ENCODE measurements around the gene PITPNM3. TPM values are rescaled to one million over a fixed set of nuclear protein-coding genes. Genes with fewer than 3 reads are reported as not detected.

The PITPNM3 gene
- total RNA-seq, 2 experiments from 2014 or later: 0.69 to 0.72 TPM

- CTCF ChIA-PET: no interaction called here
- no peak overlapping the region for H3K27ac Mint-ChIP-seq
- intact Hi-C loops (cut with DNase I, micrococcal nuclease): no loop called here
Observed at GRCh38 chr17:6558932-6559752, 2.8 kb upstream of the PITPNM3 start.

DNA sequence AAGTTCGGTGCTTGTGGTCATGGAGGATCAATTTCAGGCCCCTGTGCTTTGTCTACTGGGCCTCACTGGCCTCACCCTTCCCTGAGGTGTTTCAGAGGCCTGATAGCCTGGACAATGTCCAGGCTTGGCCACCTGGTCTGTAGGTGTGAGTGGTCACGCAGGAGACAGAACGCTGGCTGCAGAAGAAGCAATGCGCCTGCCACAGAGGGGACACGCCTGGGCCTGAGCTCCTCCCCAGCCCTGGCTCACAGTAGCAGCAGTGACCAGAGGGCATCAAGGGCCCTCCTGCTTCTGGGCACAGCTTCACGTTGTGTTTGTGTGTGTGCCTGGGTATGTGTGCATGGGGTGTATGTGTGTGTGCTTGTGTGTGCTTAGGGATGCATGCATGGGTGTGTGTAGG, 1.9 kb upstream of the PITPNM3 start:
- ATAC-seq (no peak), DNase-seq (no peak)
- Mint-ChIP-seq H3K36me3 (ENCODE audit: low read depth) (no peaks in the 10 kb centered on the region), H3K4me1 (peaks cover 6% of the 10 kb centered on the region), H3K27me3 (peaks cover 44% of the 10 kb centered on the region), H3K27ac (no peak overlapping the region), H3K4me3 (no peak overlapping the region), H3K9me3 (ENCODE audit: low read depth) (no peaks in the 10 kb centered on the region)
- ChIA-PET POLR2A (no interaction called here), CTCF (no interaction called here)
- intact Hi-C loops (cut with DNase I, micrococcal nuclease): no loop called here

More at GRCh38 chr17:6558932-6559752, 2.8 kb upstream of the PITPNM3 start:
- ATAC-seq: no peak
- H3K4me1 Mint-ChIP-seq: peaks cover 6% of the 10 kb centered on the region
- H3K36me3 Mint-ChIP-seq (ENCODE audit: low read depth): no peaks in the 10 kb centered on the region
- H3K27me3 Mint-ChIP-seq: peaks cover 44% of the 10 kb centered on the region
- no peak overlapping the region for H3K4me3 Mint-ChIP-seq
- DNase-seq: no peak
- POLR2A ChIA-PET: no interaction called here
- H3K9me3 Mint-ChIP-seq (ENCODE audit: low read depth): no peaks in the 10 kb centered on the region

- DNase-seq (no peak), ATAC-seq (no peak)
- Mint-ChIP-seq H3K27me3 (peaks cover 40% of the 10 kb centered on the region), H3K27ac (no peak overlapping the region), H3K36me3 (ENCODE audit: low read depth) (no peaks in the 10 kb centered on the region), H3K4me3 (no peak overlapping the region), H3K4me1 (peaks cover 6% of the 10 kb centered on the region), H3K9me3 (ENCODE audit: low read depth) (no peaks in the 10 kb centered on the region)
- ChIA-PET POLR2A (no interaction called here), CTCF (no interaction called here)
- intact Hi-C loops (cut with DNase I, micrococcal nuclease): no loop called here
Observed at GRCh38 chr17:6557040-6557438, 684 bp upstream of the PITPNM3 start.

- peak; percentile 75 for ATAC-seq
Observed at GRCh38 chr17:6555331-6556120, 829 bp downstream of the PITPNM3 start.

DNA sequence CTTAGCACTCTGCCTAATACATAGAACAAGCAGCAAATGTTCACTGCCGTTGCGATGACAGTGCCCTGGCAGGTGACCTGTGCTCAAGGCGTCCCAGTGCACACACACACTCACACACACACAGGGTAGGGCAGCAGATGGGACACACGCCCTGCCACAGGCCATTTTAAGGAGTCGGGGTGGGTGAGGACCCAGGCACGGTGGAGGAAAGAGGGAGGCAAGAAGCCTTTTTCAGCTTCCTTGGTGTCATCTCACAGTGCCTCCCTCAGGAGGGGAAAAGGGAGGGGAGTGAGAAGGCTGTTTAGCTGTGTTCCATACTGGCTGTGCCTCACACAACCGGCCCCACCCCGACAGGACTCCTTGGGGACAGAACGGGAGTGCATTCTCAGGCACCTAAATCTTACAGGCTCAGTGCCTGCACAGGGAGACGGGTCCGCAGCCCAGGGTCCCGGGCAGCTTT, 1.5 kb downstream of the PITPNM3 start:
- Mint-ChIP-seq H3K27ac (no peak overlapping the region), H3K36me3 (ENCODE audit: low read depth) (no peaks in the 10 kb centered on the region), H3K4me1 (peaks cover 6% of the 10 kb centered on the region), H3K27me3 (peaks cover 33% of the 10 kb centered on the region), H3K4me3 (no peak overlapping the region), H3K9me3 (ENCODE audit: low read depth) (no peaks in the 10 kb centered on the region)
- ChIA-PET POLR2A (no interaction called here), CTCF (no interaction called here)
- intact Hi-C loops (cut with DNase I, micrococcal nuclease): no loop called here
- DNase-seq (no peak), ATAC-seq (no peak)

More at GRCh38 chr17:6555331-6556120, 829 bp downstream of the PITPNM3 start:
- Mint-ChIP-seq H3K4me1 (peaks cover 6% of the 10 kb centered on the region), H3K9me3 (ENCODE audit: low read depth) (no peaks in the 10 kb centered on the region), H3K27me3 (peaks cover 39% of the 10 kb centered on the region), H3K27ac (no peak overlapping the region), H3K36me3 (ENCODE audit: low read depth) (no peaks in the 10 kb centered on the region), H3K4me3 (peak overlapping the region; percentile 40)
- CTCF ChIA-PET: interaction anchor here (0.6 kb wide), 1 partner anchor 679 kb away, joined by 3 read pairs; the partner anchor contains the start of gene DVL2
- intact Hi-C loops (cut with DNase I, micrococcal nuclease): no loop called here
- peak; percentile 31 for DNase-seq
- POLR2A ChIA-PET: no interaction called here

DNA sequence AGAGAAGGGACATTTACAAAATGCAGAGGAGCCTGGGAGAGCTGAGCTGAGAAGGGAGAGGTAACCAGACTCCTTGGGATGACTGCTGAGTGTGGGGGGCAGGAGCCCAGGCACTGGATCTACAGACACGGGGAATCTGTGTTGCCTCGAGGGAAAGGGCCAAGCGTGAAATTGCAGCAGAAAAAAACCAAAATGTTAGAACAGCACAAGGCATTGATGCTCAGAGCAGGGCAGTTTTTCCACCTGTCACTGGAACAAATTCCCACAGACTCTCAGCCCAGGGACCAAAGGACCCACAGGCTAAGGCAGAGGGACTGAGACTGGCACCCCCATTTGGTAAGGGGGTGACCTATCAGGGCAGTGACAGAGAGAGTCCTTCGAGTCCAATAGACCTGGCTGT, 2.0 kb downstream of the PITPNM3 start:
- no peaks in the 10 kb centered on the region for H3K36me3 Mint-ChIP-seq (ENCODE audit: low read depth)
- H3K9me3 Mint-ChIP-seq (ENCODE audit: low read depth): no peaks in the 10 kb centered on the region
- peaks cover 6% of the 10 kb centered on the region for H3K4me1 Mint-ChIP-seq
- intact Hi-C loops (cut with DNase I, micrococcal nuclease): no loop called here
- H3K4me3 Mint-ChIP-seq: no peak overlapping the region
- DNase-seq (no peak), ATAC-seq (no peak)
- H3K27me3 Mint-ChIP-seq: peaks cover 33% of the 10 kb centered on the region
- ChIA-PET CTCF (no interaction called here), POLR2A (no interaction called here)
- no peak overlapping the region for H3K27ac Mint-ChIP-seq

DNA sequence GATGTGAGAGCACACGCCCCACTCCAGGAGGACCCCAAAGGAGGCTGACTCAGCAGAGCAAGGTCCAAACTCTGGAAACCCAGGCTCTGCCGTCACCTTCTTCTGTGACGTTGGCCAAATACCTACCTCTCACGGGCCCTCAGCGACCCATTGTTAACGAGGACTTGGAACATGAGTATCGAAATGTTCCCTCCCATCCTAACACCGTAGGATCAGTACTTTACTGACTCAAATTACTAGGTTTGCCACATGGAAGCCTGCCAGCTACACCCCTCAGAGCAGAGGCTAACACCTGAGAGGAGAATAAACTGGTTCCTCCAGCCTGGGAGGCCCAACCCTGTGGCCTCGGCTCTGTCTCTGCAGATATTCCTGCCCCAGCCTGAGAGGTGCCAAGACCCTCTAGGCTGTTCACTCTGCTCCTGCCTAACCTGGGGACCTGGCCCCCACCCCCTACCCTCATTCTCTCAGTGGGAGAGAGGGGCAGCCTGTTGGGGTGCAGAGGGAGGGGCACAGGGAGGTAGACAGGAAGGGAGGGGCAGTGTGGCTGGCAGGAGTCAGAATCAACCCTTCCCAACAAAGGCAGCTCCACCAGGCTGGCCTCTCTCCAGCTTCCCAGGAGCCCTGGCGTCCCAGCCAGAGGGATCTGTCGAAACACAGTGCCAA, 4.4 kb downstream of the PITPNM3 start:
- H3K4me1 Mint-ChIP-seq: peaks cover 19% of the 10 kb centered on the region
- no peak overlapping the region for H3K4me3 Mint-ChIP-seq
- no peak overlapping the region for H3K27ac Mint-ChIP-seq
- ATAC-seq (no peak), DNase-seq (no peak)
- intact Hi-C loops (cut with DNase I, micrococcal nuclease): no loop called here
- CTCF ChIA-PET: no interaction called here
- POLR2A ChIA-PET: no interaction called here
- no peaks in the 10 kb centered on the region for H3K9me3 Mint-ChIP-seq (ENCODE audit: low read depth)
- no peaks in the 10 kb centered on the region for H3K36me3 Mint-ChIP-seq (ENCODE audit: low read depth)
- H3K27me3 Mint-ChIP-seq: peaks cover 24% of the 10 kb centered on the region

DNA sequence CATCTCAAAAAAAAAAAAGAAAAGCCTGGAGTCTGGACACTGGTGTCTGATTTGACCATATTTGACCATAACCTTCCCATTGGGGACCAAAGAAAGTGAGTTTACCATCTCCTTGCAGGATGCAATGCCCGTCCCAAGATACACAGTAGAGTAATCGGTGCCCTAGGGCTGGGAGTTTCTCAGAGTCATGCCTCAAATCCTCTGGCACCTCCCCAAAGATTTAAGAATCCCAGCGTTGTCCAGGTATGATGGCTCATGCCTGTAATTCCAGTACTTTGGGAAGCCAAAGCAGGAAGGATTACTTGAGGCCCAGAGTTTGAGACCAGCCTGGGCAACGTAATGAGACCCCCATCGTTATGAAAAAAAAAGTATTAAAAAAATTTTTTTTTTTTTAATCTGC, 5.0 kb downstream of the PITPNM3 start:
- no peak overlapping the region for H3K27ac Mint-ChIP-seq
- no peak overlapping the region for H3K4me3 Mint-ChIP-seq
- intact Hi-C loops (cut with DNase I, micrococcal nuclease): no loop called here
- ATAC-seq (no peak), DNase-seq (no peak)
- no peaks in the 10 kb centered on the region for H3K9me3 Mint-ChIP-seq (ENCODE audit: low read depth)
- POLR2A ChIA-PET: no interaction called here
- H3K36me3 Mint-ChIP-seq (ENCODE audit: low read depth): no peaks in the 10 kb centered on the region
- CTCF ChIA-PET: no interaction called here
- H3K4me1 Mint-ChIP-seq: peaks cover 19% of the 10 kb centered on the region
- peaks cover 20% of the 10 kb centered on the region for H3K27me3 Mint-ChIP-seq

- CTCF ChIA-PET: no interaction called here
Observed at GRCh38 chr17:6549384-6550036, 6.8 kb downstream of the PITPNM3 start.

DNA sequence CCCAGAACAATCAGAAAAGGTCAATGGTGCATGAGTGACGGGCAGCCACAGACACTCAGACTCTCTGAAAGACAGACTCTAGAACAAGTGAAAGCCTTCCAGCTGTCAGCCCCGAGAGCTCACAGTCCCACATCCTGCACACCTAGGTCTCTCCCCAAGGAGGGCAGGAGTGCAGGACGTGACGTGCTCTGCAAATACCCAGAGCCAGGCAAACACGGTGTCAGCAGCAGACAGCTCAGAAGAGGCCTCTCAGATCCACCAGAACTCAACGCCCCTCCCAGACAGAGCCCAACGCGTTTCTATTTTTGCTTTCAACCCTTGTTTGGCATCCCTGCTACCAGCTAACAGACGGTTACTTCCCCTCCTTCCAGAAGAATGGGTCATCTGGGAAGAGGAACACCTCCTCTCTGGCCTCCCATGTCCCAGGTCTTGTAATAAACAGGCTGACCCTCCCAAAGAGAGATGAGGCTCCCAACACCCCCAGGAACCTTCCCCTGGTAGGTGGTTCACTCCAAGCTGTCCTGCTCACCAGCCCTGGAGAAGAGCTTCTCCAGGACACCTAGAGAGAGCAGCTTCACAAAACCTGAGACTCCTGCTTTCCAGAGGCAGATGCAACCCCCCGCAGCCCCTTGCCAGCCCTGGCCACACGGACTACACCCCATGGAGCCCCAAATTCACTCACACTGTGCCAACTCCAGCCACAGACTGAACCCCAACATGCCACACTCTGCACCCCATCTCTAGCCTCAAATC, 7.6 kb downstream of the PITPNM3 start:
- peak; percentile 95 for ATAC-seq
- peak overlapping the region; percentile 13 for H3K27ac Mint-ChIP-seq
- no peaks in the 10 kb centered on the region for H3K9me3 Mint-ChIP-seq (ENCODE audit: low read depth)
- peak; percentile 67 for DNase-seq
- H3K36me3 Mint-ChIP-seq (ENCODE audit: low read depth): no peaks in the 10 kb centered on the region
- ChIA-PET CTCF (interaction anchor here (0.6 to 0.7 kb wide), 2 partner anchors 138 to 1888 kb away, joined by 3 read pairs; no protein-coding TSS in a partner anchor), POLR2A (no interaction called here)
- H3K27me3 Mint-ChIP-seq: peaks cover 2% of the 10 kb centered on the region
- intact Hi-C loops (cut with DNase I, micrococcal nuclease): no loop called here
- no peak overlapping the region for H3K4me3 Mint-ChIP-seq
- H3K4me1 Mint-ChIP-seq: peaks cover 13% of the 10 kb centered on the region

More at GRCh38 chr17:6549384-6550036, 6.8 kb downstream of the PITPNM3 start:
- ATAC-seq (no peak), DNase-seq (no peak)
- POLR2A ChIA-PET: no interaction called here
- H3K27ac Mint-ChIP-seq: peak overlapping the region; percentile 13
- H3K4me3 Mint-ChIP-seq: no peak overlapping the region
- peaks cover 13% of the 10 kb centered on the region for H3K4me1 Mint-ChIP-seq
- H3K9me3 Mint-ChIP-seq (ENCODE audit: low read depth): no peaks in the 10 kb centered on the region
- intact Hi-C loops (cut with DNase I, micrococcal nuclease): no loop called here
- peaks cover 9% of the 10 kb centered on the region for H3K27me3 Mint-ChIP-seq
- no peaks in the 10 kb centered on the region for H3K36me3 Mint-ChIP-seq (ENCODE audit: low read depth)

- Mint-ChIP-seq H3K4me3 (no peak overlapping the region), H3K9me3 (ENCODE audit: low read depth) (no peaks in the 10 kb centered on the region), H3K36me3 (ENCODE audit: low read depth) (no peaks in the 10 kb centered on the region), H3K4me1 (peaks cover 13% of the 10 kb centered on the region), H3K27me3 (no peaks in the 10 kb centered on the region), H3K27ac (no peak overlapping the region)
- POLR2A ChIA-PET: no interaction called here
- no peak for DNase-seq
- intact Hi-C loops (cut with DNase I, micrococcal nuclease): no loop called here
- CTCF ChIA-PET: interaction anchor here (0.6 to 0.7 kb wide), 2 partner anchors 139 to 1887 kb away, joined by 3 read pairs; no protein-coding TSS in a partner anchor
- ATAC-seq: no peak
Observed at GRCh38 chr17:6548034-6548433, 8.3 kb downstream of the PITPNM3 start.
